Activated CD4-positive, alpha-beta T cell treated with anti-CD3 and anti-CD28 coated beads for 1 hour (primary cell): ENCODE data around the gene EIF2A.
"Not testable (repeated sequence)": the region's sequence is repeated elsewhere in the genome, so short reads cannot be mapped to it uniquely, and the experiment has no call there.

Experiments used
- DNase-seq: peaks from one replicate; pipeline ENCODE4 v3.0.0-alpha.2; 2020

EIF2A gene

DNA sequence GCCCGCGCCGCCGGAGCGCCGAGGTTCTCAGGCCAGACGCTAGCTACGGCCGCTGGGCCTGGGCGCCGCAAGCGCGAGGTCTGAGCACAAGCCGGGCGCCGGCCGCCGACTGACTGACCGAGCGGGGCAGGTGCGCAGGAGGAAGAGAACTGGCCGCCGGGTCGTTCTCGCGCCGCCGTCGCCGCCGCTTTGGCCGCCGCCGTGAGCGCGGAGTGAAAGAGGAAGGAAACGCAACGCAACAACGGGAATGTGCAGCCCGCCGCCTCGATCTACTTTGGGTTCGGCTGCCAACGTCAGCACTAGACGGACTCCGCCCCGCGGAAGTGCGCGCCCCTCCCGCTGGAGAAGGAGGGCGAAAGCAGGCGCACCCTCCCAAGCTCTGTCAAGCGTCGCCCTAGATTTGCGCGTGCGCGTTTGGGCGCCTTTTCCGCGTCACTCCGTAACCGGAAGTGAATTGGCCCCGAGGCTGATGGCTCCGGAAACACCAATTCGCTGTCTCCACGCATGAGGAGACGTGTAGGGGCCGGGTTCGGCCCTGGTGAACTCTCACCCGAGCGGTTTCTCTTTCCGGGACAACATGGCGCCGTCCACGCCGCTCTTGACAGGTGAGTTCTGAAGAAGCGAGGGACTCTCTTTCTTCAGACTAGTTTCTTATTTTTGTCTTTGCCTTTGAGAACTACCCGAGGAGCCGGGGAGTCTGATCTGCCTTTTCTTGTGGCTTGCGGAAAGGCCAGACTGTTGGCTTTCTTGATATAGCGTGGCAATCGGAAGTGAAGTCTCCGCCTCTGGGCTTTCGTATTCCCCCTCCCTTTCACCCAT lies at the start of gene EIF2A, which contains the start of gene SERP1:
Gene EIF2A, plus strand, starts transcription at position 562 of the 819 bp plus-strand sequence. Its CDS starts 16 bp downstream, at position 578.
Gene SERP1, minus strand, starts transcription at position 271 of the 819 bp plus-strand sequence. CDS start 361 bp downstream, outside the sequence.
- peak; percentile 99 for DNase-seq

DNA sequence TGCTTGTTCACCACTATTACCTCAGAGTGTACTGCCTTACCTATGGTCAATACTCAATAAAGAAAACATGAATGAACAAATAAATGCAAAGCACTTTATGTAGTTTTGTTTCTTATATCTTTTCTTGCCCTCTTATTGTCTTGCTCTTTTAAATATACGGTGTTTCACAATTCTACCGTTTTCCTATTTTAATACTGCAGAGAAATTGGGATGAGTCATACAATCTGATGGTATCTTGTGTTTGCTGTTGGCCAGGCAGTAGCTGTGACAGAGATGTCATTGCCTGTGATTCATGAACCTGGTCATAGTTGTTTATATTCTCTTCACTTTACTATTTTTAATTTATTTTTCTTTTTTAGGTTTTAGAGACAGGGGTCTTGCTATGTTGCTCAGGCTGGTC lies 48.6 kb upstream of the EIF2A start:
- DNase-seq = no peak

DNA sequence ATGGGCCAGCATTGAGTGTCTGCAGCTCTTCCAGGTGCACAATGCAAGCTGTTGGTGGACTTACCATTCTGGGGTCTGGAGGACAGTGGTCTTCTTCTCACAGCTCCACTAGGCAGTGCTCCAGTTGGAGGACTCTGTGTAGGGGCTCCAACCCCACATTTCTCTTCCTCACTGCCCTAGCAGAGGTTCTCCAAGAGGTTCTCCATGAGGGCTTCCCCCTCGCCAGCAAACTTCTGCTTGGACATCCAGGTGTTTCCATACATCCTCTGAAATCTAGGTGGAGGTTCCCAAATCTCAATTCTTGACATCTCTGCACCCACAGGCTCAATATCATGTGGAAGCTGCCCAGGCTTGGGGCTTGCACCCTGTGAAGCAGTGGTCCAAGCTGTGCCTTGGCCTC lies 45.6 kb upstream of the EIF2A start:
- not testable (repeated sequence) for DNase-seq

DNA sequence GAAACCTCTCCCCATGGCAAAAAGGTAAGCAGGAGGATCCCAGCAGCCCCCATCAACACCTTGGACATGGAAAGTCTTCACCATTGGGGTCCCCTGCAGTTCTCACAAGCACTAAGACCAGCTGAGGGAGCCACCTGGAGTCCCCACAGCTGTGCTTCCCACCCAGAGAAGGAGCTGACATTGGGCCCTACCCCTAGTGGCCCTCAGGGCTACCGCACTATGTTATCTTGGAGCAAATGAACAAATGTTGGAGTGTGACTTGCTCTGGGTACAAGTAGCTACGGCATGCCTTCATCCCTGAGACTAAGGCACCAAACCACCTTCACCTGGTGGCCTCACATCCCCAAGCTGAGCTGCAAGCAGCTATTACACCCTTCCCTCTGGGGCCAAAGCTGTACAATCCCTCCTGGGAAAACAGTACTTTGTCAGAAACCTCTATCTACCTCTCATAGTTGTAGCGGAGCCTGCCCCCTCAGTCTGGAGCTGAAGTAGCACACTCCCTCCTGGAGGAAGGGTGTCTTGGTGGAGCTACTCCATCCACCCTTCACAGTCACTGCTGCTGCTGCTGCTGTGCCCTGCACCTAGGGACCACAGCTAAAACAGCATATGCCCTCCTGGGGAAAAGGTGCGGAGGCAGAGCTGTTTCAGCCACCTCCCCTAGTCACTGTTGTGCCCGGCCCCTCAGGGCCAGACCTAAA lies 43.0 kb upstream of the EIF2A start:
- DNase-seq = no peak

DNA sequence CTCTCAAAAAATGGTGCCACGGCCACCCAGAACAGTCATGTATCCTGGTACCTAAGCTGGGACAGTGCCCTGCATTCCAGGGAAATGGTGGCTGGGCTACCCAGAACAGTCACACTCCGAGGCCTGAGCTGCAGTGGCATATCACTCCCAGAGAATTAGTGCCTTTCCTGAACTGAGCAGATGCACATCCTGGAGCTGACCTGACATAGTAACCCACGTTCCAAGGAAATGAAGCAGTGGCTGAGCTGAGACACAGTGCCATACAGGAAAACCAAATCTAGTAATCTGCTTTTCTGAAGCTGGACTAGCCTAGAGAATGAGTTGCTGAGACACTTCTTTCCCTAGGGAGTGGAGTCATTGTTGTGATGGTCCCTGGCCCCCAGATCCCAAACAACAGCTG lies 42.1 kb upstream of the EIF2A start:
- no peak for DNase-seq

DNA sequence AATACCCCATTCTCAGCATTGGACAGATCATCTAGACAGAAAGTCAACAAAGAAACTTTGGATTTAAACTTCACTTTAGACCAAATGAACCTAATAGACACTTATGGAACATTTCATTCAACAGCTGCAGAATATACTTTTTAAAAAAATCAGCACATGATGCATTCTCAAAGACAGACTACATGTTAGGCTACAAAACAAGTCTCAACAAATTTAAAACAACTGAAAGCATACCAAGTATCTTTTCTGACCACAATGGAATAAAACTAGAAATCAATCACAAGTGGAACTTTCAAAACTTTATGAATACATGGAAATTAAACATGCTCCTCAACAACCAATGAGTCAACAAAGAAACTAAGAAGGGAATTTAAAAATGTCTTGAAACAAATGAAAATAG lies 38.2 kb upstream of the EIF2A start:
- no peak for DNase-seq

DNA sequence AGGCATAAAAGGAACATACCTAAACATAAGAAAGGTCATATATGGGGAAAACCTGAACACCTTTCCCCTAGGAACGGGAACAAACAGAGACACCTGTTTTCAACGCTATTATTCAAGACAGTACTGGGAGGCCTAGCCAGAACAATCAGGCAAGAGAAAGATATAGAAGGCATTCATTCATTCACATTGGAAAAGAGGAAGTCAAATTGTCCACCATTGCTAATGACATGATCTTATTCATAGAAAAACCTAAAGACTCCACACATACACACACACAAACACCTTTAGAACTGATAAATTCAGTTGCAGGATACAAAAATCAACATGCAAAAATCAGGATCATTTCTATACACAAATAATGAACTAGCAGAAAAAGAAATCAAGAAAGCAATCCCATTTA lies 36.8 kb upstream of the EIF2A start:
- DNase-seq = no peak

DNA sequence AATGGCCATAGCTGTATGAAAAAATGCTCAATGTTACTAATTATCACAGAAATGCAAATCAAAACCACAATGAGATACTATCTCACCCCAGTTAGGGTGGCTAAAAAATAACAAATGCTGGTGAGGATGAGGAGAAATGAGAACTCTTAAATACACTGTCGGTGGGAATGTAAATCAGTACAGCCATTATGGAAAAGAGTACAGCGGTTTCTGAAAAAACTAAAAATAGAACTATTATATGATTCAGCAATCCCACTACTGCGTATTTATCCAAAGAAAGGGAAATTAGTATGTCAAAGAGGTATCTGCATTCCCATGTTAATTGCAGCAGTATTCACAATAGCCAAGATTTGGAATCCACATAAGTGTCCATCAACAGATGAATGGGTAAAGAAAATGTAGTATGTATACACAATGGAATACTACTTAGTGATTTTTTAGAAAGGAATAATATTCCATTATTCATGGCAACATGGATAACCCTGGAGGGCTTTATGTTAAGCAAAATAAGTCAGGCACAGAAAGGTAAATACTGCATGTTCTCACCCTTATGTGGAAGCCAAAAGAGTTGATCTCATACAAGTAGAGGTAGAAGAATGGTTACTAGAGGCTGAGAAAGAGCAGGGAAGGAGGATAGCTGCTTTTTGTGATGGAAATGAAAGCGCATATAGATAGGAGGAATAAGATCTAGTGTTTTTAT lies 35.3 kb upstream of the EIF2A start:
- no peak for DNase-seq

DNA sequence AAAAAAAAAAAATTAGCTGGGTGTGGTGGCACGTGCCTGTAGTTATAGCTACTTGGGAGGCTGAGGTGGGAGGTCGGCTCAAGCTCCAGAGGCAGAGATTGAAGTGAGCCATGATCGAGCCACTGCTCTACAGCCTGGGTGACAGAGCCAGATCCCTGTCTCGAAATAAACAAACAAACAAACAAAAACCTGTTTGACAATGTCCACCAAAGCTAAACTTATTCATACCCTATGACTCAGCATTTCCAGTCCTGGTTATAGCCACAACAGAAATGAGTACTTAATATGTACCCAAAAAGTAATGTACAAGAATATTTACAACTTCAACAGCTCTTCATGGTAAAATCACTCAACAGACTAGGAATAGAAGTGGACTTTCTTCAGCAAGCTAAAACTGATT lies 31.4 kb upstream of the EIF2A start:
- no peak for DNase-seq

DNA sequence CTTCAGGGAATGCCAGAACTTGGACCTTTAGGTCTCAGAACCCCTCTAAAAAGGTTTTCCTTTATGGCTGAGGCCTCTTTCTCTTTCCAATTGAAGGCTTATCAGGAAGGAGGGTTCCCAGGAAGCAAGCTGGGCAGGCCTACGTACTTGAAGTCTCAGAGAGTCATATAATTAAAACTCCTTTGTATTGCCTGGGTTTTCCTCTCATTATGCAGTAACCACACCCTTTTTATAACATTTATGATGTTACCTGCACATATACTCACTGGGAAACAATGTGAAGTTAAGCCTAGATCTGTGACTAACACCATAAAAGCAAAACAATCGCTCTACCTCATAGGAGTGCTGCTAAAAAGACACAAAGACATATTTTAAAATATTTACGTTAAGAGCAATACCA lies 27.6 kb upstream of the EIF2A start:
- DNase-seq = no peak

DNA sequence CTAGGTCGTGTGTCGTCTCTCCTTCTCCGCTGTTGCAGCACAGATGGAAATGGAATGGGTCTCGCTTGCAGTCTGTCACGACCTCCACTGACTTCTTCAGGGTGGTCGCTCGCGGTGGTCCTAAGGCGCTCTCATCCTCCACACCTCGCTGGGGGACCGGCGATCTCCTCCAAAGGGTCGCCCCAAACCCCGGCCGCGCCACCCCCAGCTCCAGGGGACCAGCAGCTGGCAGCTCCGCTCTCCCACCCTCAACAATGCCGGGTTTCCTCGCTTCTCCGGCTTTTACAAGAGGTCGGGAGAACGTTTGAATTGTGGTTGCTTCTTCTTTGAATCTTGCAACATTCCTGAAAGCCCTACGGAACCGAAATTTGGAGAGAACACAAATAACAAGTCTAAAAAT lies 26.2 kb upstream of the EIF2A start:
- no peak for DNase-seq

DNA sequence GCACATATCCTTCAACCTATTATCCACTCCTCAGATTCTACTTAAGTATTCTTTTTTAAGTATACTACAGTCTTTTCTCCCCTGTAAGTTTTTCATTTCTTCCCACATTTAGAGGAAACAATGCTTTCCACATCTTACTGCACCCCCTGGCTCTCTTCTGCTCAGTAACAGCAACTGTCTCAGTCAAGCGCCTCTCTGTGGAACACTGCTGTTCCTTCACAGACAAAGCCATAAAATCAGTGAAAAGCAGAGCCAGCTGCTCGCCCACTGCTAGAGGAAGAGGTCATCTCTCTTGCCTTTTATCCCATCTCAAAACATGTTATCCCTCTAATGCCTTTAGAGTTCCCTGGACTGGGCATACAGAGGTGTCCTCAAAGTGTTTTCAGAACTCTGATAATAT lies 25.1 kb upstream of the EIF2A start:
- no peak for DNase-seq

DNA sequence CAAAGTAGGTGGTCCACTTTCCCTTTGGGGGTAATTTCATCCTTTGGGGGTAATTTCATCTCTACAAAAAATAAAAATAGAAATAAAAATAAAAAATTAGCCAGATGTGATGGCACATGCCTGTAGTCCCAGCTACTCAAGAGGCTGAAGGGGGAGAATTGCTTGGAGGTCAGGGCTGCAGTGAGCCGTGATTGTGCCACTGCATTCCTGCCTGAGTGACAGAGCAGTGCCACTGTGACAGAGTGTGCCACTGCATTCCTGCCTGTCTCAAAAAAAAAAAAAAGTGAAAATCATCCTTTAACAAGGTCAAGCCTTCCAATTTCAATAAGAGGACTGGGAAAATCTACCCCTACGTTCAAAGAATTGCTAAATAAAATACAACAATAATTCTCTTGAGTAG lies 23.0 kb upstream of the EIF2A start:
- DNase-seq = no peak

DNA sequence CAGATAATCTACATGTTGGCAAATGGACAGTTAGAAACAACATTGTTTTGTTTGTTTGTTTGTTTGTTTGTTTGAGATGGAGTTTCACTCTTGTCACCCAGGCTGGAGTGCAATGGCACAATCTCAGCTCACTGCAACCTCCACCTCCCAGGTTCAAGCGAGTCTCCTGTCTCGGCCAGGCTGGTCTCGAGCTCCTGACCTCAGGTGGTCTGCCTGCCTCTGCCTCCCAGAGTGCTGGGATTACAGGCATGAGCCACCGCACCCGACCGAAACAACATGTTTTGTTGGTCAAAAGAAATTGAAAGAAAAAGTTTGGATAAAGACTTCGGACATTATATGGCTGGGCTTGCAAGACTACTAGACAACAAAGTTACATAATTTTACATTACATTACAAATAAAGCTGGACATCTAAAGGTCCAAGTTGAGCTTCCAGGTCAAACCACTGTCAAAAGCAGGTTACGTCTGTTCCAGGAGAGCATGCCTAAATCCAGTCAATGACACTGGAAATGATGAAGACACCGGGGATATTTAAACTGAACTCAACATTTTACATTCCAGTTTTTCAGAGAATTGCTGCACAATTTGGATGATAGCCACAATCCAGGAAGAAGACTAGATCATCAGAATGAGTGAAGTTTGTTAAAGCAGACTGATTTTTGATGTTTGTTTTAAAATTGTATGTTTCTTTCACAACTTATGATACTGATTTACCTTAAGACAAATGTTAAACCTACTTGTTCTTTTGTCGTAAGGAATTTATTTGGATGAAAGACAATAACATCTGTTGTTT lies 18.9 kb upstream of the EIF2A start:
- no peak for DNase-seq

DNA sequence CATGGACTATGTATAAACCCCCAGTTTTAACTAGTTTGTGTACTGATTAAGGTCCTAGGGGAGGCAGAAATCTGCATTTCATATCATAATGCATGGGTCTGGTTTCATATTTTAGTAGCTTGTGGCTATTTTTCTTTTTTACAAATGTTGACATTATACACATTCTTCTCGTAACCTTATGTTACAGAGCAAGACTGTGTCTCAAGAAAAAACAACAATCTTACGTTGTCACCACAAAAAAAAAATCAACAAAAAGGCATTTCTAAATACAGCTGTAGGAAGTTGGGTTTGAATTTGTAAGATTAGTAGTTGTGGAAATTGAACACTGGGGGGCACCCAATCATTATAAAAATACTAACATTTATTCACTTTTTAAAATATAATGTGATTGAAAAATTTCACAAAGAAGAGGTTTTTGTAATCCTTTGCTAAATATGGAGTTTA lies 18.2 kb upstream of the EIF2A start:
- no peak for DNase-seq

DNA sequence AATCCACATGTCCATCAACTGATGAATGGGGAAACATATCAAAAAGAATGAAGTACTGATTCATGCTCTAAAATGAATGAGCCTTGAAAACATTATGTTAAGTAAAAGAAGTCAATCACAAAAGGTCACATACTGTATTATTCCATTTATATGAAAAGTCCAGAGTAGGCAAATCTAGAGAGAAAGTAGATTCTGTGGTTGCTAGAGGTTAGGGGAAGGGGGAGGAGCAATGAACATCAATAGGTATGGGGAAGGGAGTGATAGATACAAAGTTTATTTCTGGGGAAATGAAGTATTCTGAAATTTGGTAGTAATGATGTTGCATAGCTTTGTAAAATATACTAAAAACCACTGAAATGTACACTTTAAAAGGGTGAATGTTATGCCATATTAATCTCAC lies 14.8 kb upstream of the EIF2A start:
- DNase-seq = no peak

DNA sequence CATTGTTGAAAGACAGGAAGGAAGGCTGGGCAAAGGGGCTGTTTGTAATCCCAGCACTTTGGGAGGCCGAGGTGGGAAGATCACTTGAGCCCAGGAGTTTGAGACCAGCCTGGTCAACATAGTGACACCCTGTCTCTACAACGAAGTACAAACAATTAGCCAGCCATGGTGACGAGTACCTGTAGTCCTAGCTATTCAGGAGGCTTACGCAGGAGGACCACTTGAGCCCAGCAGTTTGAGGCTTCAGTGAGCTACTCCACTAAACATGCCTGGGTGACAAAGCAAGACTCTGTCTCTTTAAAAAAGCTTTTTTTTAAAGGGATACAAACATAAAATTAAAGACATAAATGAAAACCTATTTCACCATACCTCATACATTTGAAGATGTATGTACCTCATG lies 11.4 kb upstream of the EIF2A start:
- no peak for DNase-seq

DNA sequence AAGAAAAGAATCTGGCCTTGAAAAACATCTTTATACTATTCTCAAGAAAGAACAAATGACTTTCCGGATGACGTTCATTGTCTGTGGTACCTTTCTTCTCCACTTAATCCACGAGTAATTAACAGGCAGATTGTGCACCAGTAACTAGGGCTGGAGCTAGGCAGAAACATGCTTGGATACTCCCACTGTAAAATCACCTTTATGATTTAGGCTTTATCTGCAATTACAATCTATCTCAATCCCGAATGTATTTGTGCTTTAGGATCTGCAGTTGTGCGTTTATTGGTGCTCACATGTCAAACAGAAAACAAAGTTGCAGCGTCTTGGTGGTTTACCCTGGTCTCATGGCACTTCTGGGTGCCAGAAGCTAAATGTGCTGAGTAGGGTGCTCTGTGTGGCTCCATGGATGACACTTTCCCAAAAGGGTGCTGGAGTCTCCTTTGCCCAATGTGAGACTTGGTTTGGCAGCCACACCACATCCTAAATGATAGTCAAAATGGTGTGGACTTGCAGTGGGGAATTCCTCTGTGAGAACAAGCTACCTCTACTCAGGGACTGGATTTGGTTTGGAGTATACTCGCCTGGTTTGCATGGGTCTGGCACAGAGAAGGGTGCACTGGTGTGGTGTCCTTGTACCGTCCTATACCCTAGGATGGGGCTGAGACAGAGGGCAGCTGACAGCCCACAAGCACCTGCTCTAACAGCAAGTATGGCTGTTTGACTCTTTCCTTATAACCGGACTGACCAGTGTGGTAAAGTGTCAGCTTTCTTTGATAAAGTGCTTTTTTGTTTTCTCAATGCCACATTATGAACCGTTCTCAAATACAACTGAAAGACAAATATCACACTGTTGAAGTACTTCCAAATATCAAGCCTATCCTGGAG lies 8.0 kb upstream of the EIF2A start:
- no peak for DNase-seq

DNA sequence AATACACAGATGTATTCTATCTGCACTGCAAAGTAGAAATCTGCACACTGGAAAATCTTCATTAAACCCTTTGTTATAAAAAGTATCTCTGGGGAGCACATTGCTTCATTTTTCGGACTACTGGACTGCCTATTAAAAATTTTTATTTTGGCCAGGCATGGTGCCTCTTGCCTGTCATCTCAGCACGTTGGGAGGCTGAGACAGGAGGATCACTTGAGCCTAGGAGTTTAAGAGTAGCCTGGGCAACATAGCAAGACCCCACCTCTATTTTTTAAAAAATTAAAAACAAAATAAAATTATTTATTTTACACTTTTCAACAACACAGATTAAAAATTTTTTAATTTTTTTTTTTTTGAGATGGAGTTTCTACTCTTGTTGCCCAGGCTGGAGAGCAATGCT lies 6.3 kb upstream of the EIF2A start:
- no peak for DNase-seq

DNA sequence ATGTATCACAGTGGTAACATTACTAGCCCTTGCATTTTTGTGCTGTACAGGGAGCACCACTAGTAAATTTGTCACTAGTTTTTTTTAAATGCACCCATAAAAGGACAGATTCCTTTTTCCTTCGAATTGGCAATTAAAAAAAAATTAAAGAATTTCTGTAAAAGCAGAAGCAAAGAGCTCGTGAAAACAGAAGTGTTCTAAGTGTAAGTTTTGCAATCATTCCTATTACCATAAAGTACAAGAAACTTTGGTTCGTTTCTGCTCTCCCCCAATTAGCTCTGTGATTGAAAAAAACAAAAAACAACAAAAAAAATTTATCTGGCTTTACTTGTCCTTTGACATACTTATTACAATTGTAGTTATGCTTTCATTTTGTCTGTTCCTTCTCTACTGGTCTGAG lies 5.6 kb upstream of the EIF2A start:
- DNase-seq = no peak

DNA sequence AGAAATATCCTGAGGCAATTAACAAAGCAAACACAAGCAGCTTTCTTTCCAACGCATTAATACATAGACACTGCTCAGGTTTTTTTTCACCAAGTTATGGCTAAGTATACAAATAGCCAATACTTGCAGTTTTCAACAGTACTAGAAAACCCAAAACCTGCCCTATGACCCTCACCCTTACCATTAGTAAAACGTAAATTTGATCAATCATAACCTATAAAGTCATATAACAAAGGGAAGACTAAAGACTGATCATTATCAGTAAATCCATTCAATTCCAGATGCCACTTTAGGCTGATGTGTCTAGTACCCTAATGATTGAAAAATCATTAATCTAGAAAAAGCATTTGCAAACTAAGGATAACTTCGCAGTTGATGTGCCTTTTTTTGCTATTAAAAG lies 3.5 kb upstream of the EIF2A start:
- DNase-seq = no peak

DNA sequence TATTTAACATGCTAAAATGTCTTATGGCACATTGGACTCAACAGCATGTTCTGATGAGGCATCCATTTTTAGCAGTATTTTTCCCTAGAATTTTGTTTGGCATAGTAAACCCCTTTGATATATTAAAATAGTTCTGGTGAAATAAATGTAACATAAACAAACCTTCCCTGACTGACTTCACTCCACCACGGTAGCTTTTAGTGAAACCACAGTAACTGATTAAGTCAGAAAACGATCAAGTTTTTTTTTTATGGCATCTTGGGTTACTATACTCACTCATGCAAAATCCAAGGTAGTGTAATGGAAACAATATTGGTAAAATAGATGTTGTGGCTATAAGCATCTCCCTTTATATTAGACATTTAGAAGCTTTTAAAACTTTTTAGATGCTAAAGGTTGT lies 3.1 kb upstream of the EIF2A start:
- no peak for DNase-seq
